ENCODE measurements around the gene BCKDHB.
"Not testable (repeated sequence)": the region's sequence is repeated elsewhere in the genome, so short reads cannot be mapped to it uniquely, and the experiment has no call there.

Gene BCKDHB

DNA sequence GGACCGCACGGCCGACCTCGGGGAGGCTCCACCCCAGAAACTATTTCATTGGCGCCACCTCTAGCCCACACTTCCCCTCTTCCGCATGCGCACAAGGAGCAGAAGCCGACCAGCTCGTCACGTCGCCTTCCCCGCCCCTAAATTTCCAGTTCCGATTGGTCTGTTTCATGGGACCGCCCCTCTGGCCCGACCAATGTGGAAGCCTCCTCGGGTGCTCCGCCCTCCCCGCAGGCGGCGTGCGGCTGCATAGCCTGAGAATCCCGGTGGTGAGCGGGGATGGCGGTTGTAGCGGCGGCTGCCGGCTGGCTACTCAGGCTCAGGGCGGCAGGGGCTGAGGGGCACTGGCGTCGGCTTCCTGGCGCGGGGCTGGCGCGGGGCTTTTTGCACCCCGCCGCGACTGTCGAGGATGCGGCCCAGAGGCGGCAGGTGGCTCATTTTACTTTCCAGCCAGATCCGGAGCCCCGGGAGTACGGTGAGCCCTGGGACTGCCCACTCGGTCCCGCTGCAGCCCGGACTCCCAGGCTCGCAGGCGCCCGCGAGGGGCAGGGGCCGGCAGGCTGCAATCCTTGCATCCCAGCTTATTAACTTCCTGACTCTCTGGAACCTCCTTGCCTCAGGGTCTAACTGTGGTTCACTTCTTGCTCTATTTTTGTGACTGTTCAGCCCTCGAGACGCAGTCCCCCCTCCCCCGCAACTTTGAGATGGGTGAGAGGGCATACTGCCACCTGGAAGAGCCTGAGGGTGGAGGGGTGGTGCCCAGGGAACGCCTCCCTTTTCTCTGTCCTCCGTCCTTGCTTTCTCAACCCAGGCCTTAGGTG, at the start of gene BCKDHB:
Gene BCKDHB, plus strand, starts transcription at position 254 of the 818 bp plus-strand sequence. Its CDS starts 23 bp downstream, at position 277.
- DNase-seq, result peak; percentile 98

DNA sequence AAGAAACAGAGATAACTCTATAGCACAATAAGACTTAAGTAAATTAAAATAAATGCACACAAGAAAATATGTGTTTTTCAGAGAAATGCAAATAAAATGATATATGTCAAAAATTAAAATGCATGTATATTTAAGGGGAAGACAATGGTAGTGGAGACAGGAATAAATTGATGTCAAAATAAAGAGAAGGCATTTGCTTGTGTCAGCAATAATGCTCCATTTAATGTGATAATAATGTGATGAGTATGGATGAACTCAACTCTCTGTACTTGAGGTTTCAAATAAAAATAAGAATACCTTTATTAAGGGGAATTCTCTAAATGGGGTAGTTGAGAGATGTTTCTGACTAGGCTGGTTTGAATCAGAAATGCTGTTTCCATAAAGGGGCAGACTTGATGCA, 45.7 kb upstream of the BCKDHB start:
- no peak for DNase-seq

DNA sequence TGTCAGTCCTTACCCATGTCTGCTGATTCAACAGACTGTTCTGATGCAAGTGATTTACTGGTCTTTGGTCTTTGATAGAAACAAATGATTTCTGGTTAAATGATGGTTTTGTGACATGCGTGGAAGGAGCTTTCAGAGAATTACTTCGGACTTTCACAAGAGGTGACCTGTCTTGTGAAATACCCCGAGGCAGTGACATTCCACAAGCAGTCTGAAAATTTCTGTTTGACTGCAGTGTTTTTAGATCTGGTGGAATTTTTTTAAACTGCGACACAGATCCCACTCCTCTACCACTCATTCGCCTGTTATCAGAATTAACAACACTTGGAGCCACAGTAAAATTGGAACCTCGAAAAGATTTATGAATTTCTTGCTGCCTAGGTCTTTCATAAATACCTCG, 38.3 kb upstream of the BCKDHB start:
- DNase-seq, result not testable (repeated sequence)

DNA sequence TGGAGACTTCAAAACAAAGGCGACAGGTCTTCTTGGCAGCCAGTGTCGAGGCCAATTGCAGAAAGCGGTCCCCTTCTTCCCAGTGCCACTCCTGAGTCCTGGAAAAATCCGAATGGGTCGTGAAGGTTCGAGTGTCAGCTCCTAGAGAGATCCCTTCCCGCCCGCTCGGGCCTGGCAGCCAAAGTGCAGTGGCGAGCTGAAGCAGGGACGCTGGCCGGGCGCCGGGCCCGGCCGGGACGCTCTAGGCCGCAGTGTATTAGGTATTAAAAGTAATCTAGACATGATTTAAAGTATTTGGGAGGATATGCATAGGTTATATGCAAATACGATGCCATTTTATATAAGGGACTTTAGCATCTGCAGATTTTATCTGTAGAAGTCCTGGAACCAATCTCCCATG, 36.0 kb upstream of the BCKDHB start:
- not testable (repeated sequence) for DNase-seq

DNA sequence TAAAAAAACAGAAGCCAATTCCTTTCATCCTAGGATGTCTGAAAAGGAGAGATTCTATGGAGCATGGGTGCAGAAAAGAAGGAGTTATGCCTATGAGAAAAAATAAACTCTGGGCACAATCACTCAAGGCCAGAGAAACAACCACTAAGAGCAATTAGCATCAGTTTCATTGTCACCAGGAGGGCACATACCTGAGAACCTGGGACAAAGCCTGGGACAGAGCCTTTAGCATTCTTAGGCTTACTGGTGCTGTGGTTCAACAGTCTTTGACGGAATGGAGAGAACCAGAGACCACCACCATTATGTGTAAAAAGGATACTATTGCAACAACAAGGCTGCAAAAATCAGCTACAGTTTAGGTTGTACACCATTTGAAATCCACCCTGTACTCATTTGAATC, 29.4 kb upstream of the BCKDHB start:
- DNase-seq, result no peak

DNA sequence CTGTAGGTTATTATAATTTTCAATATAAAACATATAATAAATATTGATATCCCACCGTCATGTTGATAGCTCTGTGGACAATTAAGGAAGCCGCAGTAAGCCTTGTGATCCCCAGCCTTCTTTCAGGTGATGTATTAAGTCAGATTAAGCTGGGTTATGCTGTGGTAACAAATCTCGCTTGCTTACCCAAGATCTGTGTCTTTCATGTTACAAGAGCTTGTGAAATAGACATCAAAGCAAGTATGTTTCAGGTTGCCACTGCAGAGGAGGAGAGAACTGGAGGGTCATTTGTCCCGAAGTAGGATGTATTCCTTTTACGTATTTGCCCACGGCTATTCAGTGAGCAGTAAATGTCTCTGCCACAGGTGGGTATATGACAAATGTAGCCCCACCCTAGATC, 17.8 kb upstream of the BCKDHB start:
- no peak for DNase-seq

DNA sequence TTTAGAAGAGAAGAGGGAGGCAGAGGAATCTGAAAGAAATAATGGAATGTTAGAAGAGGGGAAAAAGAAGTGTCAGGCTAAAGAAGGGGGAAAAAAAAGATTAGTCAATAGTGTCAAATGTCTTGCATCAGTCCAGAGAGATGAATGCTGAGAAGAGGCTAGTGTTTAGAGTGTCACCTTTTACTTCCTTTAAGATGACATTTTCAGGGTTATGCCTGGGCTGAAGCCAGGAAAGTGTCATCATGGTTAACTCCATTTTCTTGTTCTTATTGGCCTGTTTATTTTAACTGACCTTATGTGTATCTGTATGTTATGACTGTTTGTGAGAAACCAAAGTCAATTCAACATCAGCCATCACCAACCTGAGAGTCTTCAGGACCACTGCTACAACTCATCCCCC, 15.0 kb upstream of the BCKDHB start:
- DNase-seq, result no peak

DNA sequence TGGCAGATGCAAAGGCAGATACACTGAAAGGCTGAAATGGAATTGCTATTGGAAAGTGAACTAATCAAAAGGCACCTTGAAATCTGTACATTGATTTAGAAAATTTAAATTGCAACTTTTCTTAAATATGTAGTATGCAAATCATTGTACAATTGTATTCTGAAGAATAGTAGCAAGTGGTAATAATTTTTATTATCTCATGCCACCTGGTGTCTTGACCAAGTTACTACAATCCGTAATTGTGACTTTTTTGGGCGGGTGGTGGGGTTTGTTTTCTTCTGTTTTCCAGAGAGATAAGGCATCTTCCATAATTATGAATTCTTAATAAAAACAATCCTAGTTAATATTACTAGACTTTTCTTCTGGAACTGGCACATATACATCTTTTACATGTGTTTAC, 12.5 kb upstream of the BCKDHB start:
- no peak for DNase-seq

DNA sequence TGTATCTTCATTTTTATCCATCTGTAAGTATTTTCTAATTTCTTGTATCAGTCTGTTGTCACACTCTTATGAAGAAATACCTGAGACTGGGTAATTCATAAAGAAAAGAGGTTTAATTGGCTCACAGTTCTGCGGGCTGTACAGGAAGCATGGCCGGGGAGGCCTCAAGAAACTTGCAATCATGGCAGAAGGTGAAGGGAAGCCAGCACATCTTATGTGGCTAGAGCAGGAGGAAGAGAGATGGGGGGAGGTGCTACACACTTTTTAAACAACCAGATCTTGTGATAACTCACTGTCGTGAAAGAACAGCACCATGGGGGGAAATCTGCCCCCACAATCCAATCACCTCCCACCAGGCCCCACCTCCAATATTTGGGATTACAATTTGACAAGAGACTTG, 10.9 kb upstream of the BCKDHB start:
- DNase-seq, result no peak

DNA sequence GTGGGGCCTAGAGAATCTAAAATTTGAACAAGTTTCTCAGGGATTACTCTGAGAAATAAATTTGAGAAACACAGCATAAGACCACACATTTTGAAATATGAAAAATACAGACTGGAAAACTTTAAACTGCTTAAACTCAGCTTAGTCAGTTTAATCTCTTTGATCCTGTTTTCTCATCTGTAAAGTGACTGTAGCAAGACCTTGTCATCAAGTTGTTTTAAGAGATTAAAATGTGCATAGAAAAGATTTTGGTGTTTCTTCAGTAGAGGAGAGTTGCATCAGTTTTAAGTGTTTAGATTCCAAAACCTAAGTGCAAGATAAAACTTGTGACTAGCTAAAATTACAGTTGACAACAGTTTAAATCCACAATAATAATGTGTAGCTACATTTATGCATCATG, 8.1 kb upstream of the BCKDHB start:
- DNase-seq, result no peak

DNA sequence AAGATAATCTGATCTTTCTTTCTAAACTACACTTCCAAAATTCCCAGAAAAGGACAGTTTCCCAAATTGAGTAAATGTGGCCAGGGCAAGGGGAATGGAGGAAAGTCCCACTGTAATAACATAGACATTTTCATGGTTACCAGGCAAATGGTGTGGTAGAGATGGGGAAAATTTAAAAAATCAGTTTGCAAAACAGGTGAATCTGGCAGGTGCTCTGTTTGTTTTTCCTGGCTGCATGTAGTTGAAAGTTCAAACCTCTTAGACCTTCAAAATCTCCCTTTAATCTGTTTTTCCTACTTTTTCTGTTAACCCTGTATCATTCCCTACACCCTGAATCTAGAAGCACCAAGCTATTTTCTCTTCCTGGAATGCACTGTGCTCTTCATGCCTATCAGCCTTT, 2.0 kb upstream of the BCKDHB start:
- DNase-seq, result no peak

DNA sequence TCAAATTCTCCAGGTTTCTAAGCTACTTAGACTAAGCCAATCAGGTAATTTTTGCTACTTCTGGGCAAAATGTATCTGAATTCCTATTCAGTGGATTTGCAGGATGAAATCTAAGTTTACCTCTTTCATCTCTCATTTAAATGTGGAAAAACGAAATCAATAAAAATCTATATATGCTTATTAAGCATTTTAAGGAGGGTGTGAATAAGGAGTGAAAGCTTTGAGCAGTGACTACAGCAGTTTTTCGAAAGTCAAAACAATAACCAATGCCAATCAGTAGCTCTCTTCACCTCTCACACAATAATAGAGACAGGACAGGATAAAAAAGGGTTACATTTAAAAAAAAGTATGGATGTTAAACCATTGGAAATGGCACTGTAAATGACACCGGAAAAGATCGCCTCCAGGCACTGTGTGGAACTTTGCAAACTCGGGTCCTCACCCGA, 476 bp upstream of the BCKDHB start:
- DNase-seq, result no peak

DNA sequence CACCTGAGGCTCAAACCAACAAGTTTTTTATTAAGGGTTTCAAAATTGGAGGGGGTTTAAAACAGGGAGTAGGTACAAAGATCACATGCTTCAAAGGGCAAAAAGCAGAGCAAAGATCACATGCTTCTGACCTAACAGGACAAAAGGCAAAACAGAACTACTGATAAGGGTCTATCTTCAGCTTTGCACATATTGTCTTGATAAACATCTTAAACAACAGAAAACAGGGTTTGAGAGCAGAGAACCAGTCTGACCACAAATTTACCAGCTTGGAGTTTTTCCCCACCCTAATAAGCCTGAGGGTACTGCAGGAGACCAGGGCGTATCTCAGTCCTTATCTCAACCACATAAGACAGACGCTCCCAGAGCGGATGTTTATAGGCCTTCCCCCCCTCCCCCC, 16.1 kb downstream of the BCKDHB start:
- not testable (repeated sequence) for DNase-seq

DNA sequence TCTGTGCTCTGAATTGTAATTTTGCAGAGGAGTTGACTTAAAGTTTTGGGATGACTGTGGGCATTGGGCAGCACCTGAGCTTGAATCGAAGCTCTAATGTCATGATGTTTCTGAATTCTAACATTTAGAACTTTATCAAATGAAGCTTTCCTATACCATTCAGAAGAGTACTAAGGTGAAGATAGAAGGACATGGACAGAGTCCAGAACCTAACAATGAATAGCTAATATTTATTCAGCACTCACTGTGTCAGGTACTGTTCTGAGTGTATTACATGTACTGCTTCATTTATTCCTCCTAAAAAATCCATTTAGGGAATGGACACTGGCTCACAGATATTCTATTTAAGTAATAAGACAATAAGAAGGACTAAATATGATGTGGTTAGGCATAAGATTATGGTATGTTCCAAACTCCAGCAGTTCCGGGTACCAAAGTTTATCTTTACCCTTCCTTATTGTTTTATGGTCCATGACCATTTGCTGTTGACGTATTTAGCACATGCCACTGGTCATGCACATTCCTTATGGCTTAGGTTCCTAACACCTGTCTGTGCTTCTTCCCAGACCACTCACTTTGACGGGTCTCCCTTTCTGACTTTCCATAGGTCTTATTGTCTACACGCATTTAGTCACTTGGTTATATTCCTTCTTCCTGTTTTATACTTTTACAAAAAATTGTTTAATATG, 20.3 kb downstream of the BCKDHB start:
- no peak for DNase-seq

DNA sequence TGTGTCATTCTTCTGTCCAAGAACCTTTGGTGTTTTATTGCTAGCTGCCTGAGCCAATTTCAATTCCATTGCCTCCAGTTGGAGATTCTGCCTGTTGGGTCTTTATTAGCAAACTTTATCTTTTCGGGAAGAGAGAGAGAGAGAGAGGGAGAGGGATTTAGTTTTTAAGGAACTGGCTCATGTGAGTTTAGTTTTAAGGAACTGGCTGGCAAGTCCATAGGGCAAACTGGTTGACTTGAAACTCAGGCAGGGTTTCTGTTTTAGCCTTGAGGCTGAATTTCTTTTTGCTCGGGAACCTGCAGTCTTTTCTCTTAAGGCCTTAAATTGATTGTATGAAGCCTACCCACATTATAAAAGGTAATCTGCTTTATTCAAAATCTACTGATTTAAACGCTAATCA, 23.0 kb downstream of the BCKDHB start:
- DNase-seq, result no peak

DNA sequence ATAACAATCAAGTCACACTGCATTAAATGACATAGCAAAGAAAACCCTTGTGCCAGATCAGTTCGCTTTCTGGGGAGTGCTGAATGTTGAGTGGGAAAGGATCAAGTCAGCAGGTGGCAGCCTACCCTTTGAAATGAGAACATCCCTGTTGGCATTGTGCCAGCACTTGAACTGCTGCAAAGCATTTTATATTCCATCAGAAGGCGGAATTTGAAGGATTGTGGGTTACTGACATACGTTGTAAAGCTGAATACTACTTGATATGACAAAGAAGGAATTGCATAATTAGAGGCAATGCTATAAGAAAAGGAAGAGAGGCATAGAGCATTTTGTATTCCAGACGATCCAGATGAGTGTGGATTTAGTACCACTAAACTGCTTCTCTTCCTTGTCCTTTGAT, 26.5 kb downstream of the BCKDHB start:
- peak; percentile 18 for DNase-seq

DNA sequence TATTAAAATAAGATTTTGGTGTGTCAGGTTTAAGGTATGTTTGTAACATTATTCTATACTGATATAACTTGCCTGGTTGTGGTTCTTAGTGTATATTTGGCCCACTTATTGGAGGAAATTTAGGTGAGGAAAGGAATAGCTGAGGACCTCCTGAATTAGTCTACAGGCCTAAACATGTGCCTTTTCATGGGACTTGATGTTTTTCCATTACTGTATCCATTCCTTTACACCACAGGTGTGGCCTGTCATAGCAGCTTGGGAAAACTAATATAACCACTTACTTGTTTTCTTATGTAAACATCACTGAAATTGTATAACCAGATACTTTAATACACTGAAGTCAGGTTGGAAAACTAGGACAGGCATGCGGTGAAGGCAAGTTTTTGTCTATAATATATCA, 27.6 kb downstream of the BCKDHB start:
- no peak for DNase-seq

DNA sequence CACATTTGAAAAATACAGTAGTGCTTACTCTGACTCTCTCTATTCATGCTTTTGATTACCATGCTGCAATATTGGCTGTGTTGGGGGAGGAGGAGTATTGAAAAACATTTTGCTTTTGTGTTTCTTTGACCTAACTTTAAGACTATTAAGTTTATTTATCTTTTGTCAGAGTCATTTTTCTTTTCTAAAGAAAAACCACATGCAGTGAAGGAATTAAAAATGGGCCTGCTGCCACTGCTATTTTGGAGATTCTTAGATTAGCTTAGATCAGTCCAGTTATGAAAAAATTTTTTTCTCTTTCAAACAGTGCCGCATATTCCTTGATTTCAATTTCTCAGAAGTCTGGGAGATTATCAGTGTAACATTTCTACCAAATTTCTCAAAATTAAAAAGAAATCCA, 36.1 kb downstream of the BCKDHB start:
- DNase-seq, result no peak

DNA sequence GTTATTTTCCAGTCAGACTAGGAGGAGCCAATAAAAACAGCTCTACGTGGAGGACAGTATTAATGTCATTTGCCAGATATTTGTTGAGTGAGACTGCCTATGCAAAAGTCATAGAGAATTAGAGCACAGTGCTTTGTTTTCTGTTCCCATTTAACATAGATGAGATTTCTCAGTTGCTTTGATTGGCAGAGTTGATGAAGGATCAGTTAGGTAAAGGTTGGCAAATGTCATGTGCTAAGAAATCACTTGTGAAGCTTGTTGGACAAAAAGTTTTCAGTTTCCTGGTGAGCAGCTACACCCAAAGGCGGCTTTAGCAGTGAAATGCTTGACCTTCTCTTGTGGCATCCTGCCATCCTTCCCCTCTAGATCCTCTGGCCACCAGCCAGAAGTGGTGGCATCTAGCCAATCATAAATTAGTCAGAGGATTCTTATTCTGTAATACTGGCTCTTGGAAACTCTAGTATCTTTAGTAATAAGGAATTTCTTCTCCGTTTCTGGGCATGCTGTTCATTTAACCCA, 37.0 kb downstream of the BCKDHB start:
- DNase-seq, result no peak

DNA sequence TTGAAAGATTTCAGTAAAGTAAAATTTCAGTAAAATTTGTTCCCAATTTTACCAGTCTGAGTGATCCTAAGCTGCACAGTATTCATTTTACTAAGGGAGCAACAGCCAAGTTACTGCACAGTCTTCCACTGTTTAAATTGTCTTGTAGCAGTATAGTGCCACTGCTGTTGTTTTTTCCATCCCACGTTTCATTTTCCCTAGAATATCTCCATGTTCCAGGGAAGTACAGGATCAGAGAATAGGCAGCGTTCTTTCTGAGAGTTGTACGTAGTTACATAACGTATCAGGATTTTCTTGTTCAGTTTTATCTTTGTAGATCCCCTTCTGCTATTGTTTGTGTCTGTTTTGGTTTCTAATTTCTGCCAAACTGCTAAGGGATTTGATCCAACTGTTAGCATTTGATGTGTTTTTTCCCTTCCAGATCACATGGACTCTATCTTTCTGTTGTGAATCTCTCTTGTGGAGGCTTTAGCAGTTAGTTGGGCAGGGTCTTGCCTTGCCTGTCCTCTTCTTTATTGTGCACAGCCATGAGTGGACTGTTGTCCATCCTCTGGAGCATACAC, 38.4 kb downstream of the BCKDHB start:
- DNase-seq, result no peak

DNA sequence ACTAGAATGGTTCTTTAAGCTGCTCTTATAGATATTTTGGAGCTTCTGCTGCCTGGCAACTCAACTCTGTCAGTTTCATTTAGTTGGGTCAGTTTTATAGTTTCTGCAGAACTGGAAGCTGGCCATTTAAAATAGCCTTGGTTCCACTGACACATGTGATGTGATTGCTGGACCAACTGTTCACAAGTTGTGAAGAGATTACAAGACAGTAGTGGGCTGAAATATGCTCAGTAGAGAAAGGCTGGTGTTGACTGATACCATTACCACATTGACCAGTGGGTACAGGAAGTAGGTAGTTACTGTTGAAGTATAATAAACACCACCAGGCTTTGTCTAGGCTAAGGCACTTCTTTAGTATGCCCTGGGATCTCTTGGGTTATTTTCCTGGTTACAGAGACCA, 39.0 kb downstream of the BCKDHB start:
- no peak for DNase-seq

DNA sequence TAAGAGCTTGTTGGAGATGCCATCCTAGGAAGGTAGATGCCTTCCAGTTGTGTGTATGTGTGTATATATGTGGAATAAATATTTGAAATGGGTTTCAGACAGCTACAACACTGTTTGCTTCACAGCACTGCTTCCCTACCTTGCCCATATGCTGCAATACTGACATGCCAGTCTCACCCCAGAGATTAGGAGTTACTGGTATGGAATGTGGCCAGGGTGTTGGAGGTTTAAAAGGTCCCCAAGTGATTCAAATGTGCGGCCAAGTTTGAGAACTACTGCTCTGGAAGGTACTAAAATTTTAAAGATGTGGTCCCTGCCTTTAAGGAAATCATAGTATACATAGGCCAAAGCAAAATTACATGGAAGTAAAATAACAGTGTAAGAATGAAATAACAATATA, 39.5 kb downstream of the BCKDHB start:
- DNase-seq, result no peak

DNA sequence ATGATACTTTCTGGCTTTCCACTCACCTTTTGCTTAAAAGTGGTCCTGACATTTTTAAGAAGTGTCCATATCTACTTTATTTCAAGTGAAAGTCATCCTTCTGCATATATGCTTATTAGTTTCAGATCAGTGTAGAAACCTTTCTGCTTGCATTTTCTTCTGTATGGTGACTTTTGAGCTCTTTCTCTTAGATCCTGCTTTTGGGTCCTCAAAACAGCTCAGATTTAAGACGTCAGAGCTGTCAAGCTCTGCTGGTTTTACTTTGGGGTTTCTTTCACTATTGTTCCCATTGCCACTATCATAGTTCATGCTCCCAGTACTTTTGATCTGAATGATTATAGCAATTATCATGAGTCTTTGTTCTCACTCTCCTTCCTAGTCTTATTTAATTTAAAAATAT, 41.7 kb downstream of the BCKDHB start:
- no peak for DNase-seq

DNA sequence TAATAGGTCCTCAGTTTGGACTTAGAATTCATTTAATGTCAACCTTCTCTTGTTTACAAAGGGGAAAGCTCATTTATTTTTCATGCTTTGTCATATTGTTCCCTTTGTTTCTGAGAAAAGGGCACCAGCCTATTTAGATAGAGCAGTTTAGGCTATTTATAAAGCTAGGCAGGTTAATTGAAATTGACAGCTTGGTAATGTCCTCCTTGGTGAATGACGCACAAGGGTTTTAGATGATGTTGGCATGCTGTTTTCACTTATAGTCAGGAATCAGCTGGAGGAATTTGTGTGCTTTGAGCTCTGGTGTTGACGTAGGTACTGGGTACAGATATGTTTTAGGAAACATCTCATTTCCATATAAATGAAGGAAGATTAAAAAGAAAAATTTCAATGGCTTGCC, 45.2 kb downstream of the BCKDHB start:
- no peak for DNase-seq
